WTC11 (cell line): ENCODE results near the gene TRMT2B. TPM values are rescaled to one million over a fixed set of nuclear protein-coding genes. Genes with fewer than 3 reads are reported as not detected.

Experiments used
- ATAC-seq: fragments of 200-7000 bp; cut with Tn5 transposase; 2 replicates; pipeline ENCODE4 v1.10.0; 2021; ENCODE audit warnings: mild to moderate bottlenecking, moderate library complexity
- CTCF ChIA-PET: fragments of 300-600 bp; sonication (Branson Sonifier 250); formaldehyde crosslinking; loops from one replicate; lab custom pipeline; 2021; ENCODE audit warnings: antibody characterized with exemption; lab: Charles Lee
- POLR2A ChIA-PET: fragments of 350-600 bp; sonication (Branson Sonifier 250); formaldehyde crosslinking; loops from one replicate; lab custom pipeline; 2021; ENCODE audit warnings: antibody characterized with exemption; lab: Charles Lee
- DNase-seq: peaks from one replicate; pipeline ENCODE4 v3.0.0; 2021; ENCODE audit warnings: low spot score
- H3K27ac Mint-ChIP-seq: 2 replicates; pipeline ENCODE4 v1.8.0; 2021; ENCODE audit warnings: mixed read lengths
- H3K27me3 Mint-ChIP-seq: 2 replicates; pipeline ENCODE4 v1.8.0; 2021; ENCODE audit warnings: low read depth, mild to moderate bottlenecking, moderate library complexity, mixed read lengths
- H3K36me3 Mint-ChIP-seq: 2 replicates; pipeline ENCODE4 v1.8.0; 2021; ENCODE audit warnings: mixed read lengths
- H3K4me1 Mint-ChIP-seq: 2 replicates; pipeline ENCODE4 v1.8.0; 2022; ENCODE audit warnings: mixed read lengths
- H3K4me3 Mint-ChIP-seq: 2 replicates; pipeline ENCODE4 v1.8.0; 2021; ENCODE audit warnings: mild to moderate bottlenecking, moderate library complexity, mixed read lengths
- H3K9me3 Mint-ChIP-seq: 2 replicates; pipeline ENCODE4 v1.8.0; 2021; ENCODE audit warnings: mixed read lengths
- ATF1 ChIP-seq: sonication (generic); formaldehyde crosslinking; IDR thresholded peaks from 2 replicates; pipeline ENCODE4 v1.8.1; 2023; ENCODE audit warnings: mild to moderate bottlenecking, moderate library complexity, missing genetic modification reagents
- ATF6 ChIP-seq: sonication (generic); formaldehyde crosslinking; IDR thresholded peaks from 2 replicates; pipeline ENCODE4 v1.8.1; 2023; ENCODE audit warnings: mild to moderate bottlenecking, missing genetic modification reagents
- CREB1 ChIP-seq: sonication (generic); formaldehyde crosslinking; IDR thresholded peaks from 2 replicates; pipeline ENCODE4 v1.8.0; 2023; ENCODE audit warnings: mild to moderate bottlenecking, missing genetic modification reagents
- CREM ChIP-seq: sonication (generic); formaldehyde crosslinking; IDR thresholded peaks from 2 replicates; pipeline ENCODE4 v1.8.1; 2022; ENCODE audit warnings: mild to moderate bottlenecking, missing genetic modification reagents, moderate library complexity
- IRF1 ChIP-seq: sonication (generic); formaldehyde crosslinking; IDR thresholded peaks from 2 replicates; pipeline ENCODE4 v1.8.0; 2023; ENCODE audit warnings: missing genetic modification reagents
- MLX ChIP-seq: sonication (generic); formaldehyde crosslinking; IDR thresholded peaks from 2 replicates; pipeline ENCODE4 v1.8.1; 2023; ENCODE audit warnings: mild to moderate bottlenecking, missing genetic modification reagents, moderate library complexity
- NFATC4 ChIP-seq: fragments of 250-450 bp; sonication (Bioruptor Pico); IDR thresholded peaks from 2 replicates; pipeline ENCODE4 v1.9.0; 2021; ENCODE audit warnings: mild to moderate bottlenecking
- NFE2L1 ChIP-seq: sonication (generic); formaldehyde crosslinking; IDR thresholded peaks from 2 replicates; pipeline ENCODE4 v1.8.1; 2023; ENCODE audit warnings: missing genetic modification reagents
- NR1H2 ChIP-seq: sonication (generic); formaldehyde crosslinking; IDR thresholded peaks from 2 replicates; pipeline ENCODE4 v1.9.0; 2021; ENCODE audit warnings: mild to moderate bottlenecking, moderate library complexity, missing genetic modification reagents
- SMAD3 ChIP-seq: sonication (generic); formaldehyde crosslinking; IDR thresholded peaks from 2 replicates; pipeline ENCODE4 v1.8.0; 2022; ENCODE audit warnings: missing genetic modification reagents, mild to moderate bottlenecking, borderline replicate concordance
- SMAD4 ChIP-seq: sonication (generic); formaldehyde crosslinking; IDR thresholded peaks from 2 replicates; pipeline ENCODE4 v1.8.0; 2022; ENCODE audit warnings: mild to moderate bottlenecking, missing genetic modification reagents
- SP1 ChIP-seq: sonication (generic); formaldehyde crosslinking; conservative IDR thresholded peaks from 2 replicates; pipeline ENCODE4 v1.8.1; 2022; ENCODE audit warnings: missing genetic modification reagents
- TEAD1 ChIP-seq: sonication (generic); formaldehyde crosslinking; IDR thresholded peaks from 2 replicates; pipeline ENCODE4 v1.8.0; 2022; ENCODE audit warnings: mild to moderate bottlenecking, missing genetic modification reagents
- ZMAT4 ChIP-seq: fragments of 250-450 bp; sonication (Bioruptor Pico); IDR thresholded peaks from 2 replicates; pipeline ENCODE4 v1.9.0; 2021; ENCODE audit warnings: mild to moderate bottlenecking
- ZNF219 ChIP-seq: sonication (generic); formaldehyde crosslinking; IDR thresholded peaks from 2 replicates; pipeline ENCODE4 v1.8.0; 2023; ENCODE audit warnings: missing genetic modification reagents, mild to moderate bottlenecking, borderline replicate concordance
- ZNF281 ChIP-seq: sonication (generic); formaldehyde crosslinking; IDR thresholded peaks from 2 replicates; pipeline ENCODE4 v1.8.0; 2023; ENCODE audit warnings: mild to moderate bottlenecking, missing genetic modification reagents
- ZNF416 ChIP-seq: fragments of 250-450 bp; sonication (Bioruptor Pico); IDR thresholded peaks from 2 replicates; pipeline ENCODE4 v1.9.0; 2021; ENCODE audit warnings: mild to moderate bottlenecking, inconsistent platforms
- ZNF512 ChIP-seq: sonication (generic); formaldehyde crosslinking; IDR thresholded peaks from 2 replicates; pipeline ENCODE4 v1.8.1; 2022; ENCODE audit warnings: missing genetic modification reagents, borderline replicate concordance
- ZSCAN18 ChIP-seq: fragments of 250-450 bp; sonication (Bioruptor Pico); IDR thresholded peaks from 2 replicates; pipeline ENCODE4 v2.1.2; 2022; ENCODE audit warnings: mild to moderate bottlenecking, moderate library complexity
- total RNA-seq: library from RNA; stranded (reverse); gene quantifications from 3 replicates; pipeline ENCODE4 v1.2.3, GENCODE V29; 2021

The TRMT2B gene
- total RNA-seq, 1 experiment from 2014 or later: 14.3 TPM

- TF ChIP-seq IRF1: no peak
- TF ChIP-seq SMAD4 (CRISPR knock-in tag): no peak
- no peak for TF ChIP-seq SMAD3 (CRISPR knock-in tag)
- TF ChIP-seq CREB1 (CRISPR knock-in tag): no peak
- no peak for TF ChIP-seq ZNF281
- TF ChIP-seq ATF6: no peak
- TF ChIP-seq ZNF219 (CRISPR knock-in tag): no peak
- TF ChIP-seq NFE2L1: no peak
- TF ChIP-seq ZSCAN18 (CRISPR knock-in tag): no peak
- TF ChIP-seq ZNF512 (CRISPR knock-in tag): no peak
- TF ChIP-seq CREM (CRISPR knock-in tag): no peak
- no peak for TF ChIP-seq ZMAT4 (CRISPR knock-in tag)
- no peak for TF ChIP-seq ZNF416 (CRISPR knock-in tag)
- no peak for TF ChIP-seq TEAD1 (CRISPR knock-in tag)
- no peak for TF ChIP-seq MLX (CRISPR knock-in tag)
- no peak for TF ChIP-seq SP1 (CRISPR knock-in tag)
- TF ChIP-seq NR1H2: no peak
- no peak for TF ChIP-seq NFATC4 (CRISPR knock-in tag)
- TF ChIP-seq ATF1 (CRISPR knock-in tag): no peak
- H3K36me3 Mint-ChIP-seq: peaks cover 17% of the 10 kb centered on the region
- H3K4me1 Mint-ChIP-seq: no peaks in the 10 kb centered on the region
- ATAC-seq (no peak), DNase-seq (no peak)
- no peaks in the 10 kb centered on the region for H3K27me3 Mint-ChIP-seq
- no peak overlapping the region for H3K27ac Mint-ChIP-seq
- POLR2A ChIA-PET: no interaction called here
- H3K9me3 Mint-ChIP-seq: no peaks in the 10 kb centered on the region
- CTCF ChIA-PET: no interaction called here
- no peak overlapping the region for H3K4me3 Mint-ChIP-seq
These were observed 26.8 kb downstream of the TRMT2B start for GRCh38 chrX:101025126-101025525.
